ENCODE results near the gene SEC14L6. TPM values are rescaled to one million over a fixed set of nuclear protein-coding genes. Genes with fewer than 3 reads are reported as not detected.

Gene SEC14L6
- total RNA-seq, 2 experiments from 2014 or later, result not detected

- BruUV-seq (replicated peaks), result no TSS peak
- H3K4me2 ChIP-seq (ENCODE audit: low read length), result no peak overlapping the region
- CTCF ChIA-PET (ENCODE audit: unreplicated experiment), result no interaction called here
Measured at GRCh38 chr22:30566125-30566524, 19.6 kb upstream of the SEC14L6 start.

GRCh38 chr22:30565341-30565740, 18.8 kb upstream of the SEC14L6 start:
- Histone ChIP-seq H4K20me1 (ENCODE audit: insufficient read depth, low read length) (no peaks in the 10 kb centered on the region), H3K79me2 (ENCODE audit: insufficient read depth, low read depth, low read length) (no peaks in the 10 kb centered on the region), H3K4me1 (ENCODE audit: insufficient read depth, low read length, poor library complexity, severe bottlenecking) (no peaks in the 10 kb centered on the region), H3K9me3 (ENCODE audit: low read length) (no peaks in the 10 kb centered on the region), H2AFZ (ENCODE audit: low read length) (no peak overlapping the region), H3K9me2 (ENCODE audit: insufficient read depth, low read length) (no peaks in the 10 kb centered on the region), H3K36me3 (ENCODE audit: insufficient read depth, low read length) (no peaks in the 10 kb centered on the region), H3K27ac (ENCODE audit: low read depth, low read length, poor library complexity, severe bottlenecking) (no peak overlapping the region), H3K4me3 (ENCODE audit: low read depth, low read length, poor library complexity, severe bottlenecking) (no peak overlapping the region), H3K4me2 (ENCODE audit: low read length) (no peak overlapping the region)
- no TSS peak for BruUV-seq (replicated peaks)
- no peak for DNase-seq (ENCODE audit: low spot score)
- POLR2A ChIA-PET, result no interaction called here
- no peak for TF ChIP-seq EZH2phosphoT487 (IDR thresholded peaks at IDR 0.05; ENCODE audit: borderline replicate concordance, low read depth, low read length)
- TF ChIP-seq CTCF (conservative IDR thresholded peaks at IDR 0.05; ENCODE audit: low read length), result no peak
- intact Hi-C loops (cut with micrococcal nuclease; ENCODE audit: unreplicated experiment), result no loop called here
- CTCF ChIA-PET (ENCODE audit: unreplicated experiment), result no interaction called here

More at GRCh38 chr22:30566125-30566524, 19.6 kb upstream of the SEC14L6 start:
- Histone ChIP-seq H3K9me2 (ENCODE audit: insufficient read depth, low read length) (no peaks in the 10 kb centered on the region), H3K27ac (ENCODE audit: low read depth, low read length, poor library complexity, severe bottlenecking) (no peak overlapping the region), H3K36me3 (ENCODE audit: insufficient read depth, low read length) (no peaks in the 10 kb centered on the region), H4K20me1 (ENCODE audit: insufficient read depth, low read length) (no peaks in the 10 kb centered on the region), H3K79me2 (ENCODE audit: insufficient read depth, low read depth, low read length) (no peaks in the 10 kb centered on the region), H3K4me1 (ENCODE audit: insufficient read depth, low read length, poor library complexity, severe bottlenecking) (no peaks in the 10 kb centered on the region), H3K9me3 (ENCODE audit: low read length) (no peaks in the 10 kb centered on the region), H2AFZ (ENCODE audit: low read length) (no peak overlapping the region), H3K4me3 (ENCODE audit: low read depth, low read length, poor library complexity, severe bottlenecking) (no peak overlapping the region)
- POLR2A ChIA-PET, result no interaction called here
- no peak for DNase-seq (ENCODE audit: low spot score)
- intact Hi-C loops (cut with micrococcal nuclease; ENCODE audit: unreplicated experiment), result no loop called here
- TF ChIP-seq EZH2phosphoT487 (IDR thresholded peaks at IDR 0.05; ENCODE audit: borderline replicate concordance, low read depth, low read length) (no peak), CTCF (conservative IDR thresholded peaks at IDR 0.05; ENCODE audit: low read length) (no peak)

- BruUV-seq (replicated peaks), result no TSS peak
- Histone ChIP-seq H3K36me3 (ENCODE audit: insufficient read depth, low read length) (no peaks in the 10 kb centered on the region), H4K20me1 (ENCODE audit: insufficient read depth, low read length) (no peaks in the 10 kb centered on the region), H3K4me2 (ENCODE audit: low read length) (no peak overlapping the region), H3K4me1 (ENCODE audit: insufficient read depth, low read length, poor library complexity, severe bottlenecking) (no peaks in the 10 kb centered on the region), H3K79me2 (ENCODE audit: insufficient read depth, low read depth, low read length) (no peaks in the 10 kb centered on the region), H3K27ac (ENCODE audit: low read depth, low read length, poor library complexity, severe bottlenecking) (no peak overlapping the region), H3K9me3 (ENCODE audit: low read length) (no peaks in the 10 kb centered on the region), H3K4me3 (ENCODE audit: low read depth, low read length, poor library complexity, severe bottlenecking) (no peak overlapping the region), H3K9me2 (ENCODE audit: insufficient read depth, low read length) (no peaks in the 10 kb centered on the region), H2AFZ (ENCODE audit: low read length) (no peak overlapping the region)
- ChIA-PET CTCF (ENCODE audit: unreplicated experiment) (no interaction called here), POLR2A (no interaction called here)
- TF ChIP-seq EZH2phosphoT487 (IDR thresholded peaks at IDR 0.05; ENCODE audit: borderline replicate concordance, low read depth, low read length), result no peak
- TF ChIP-seq CTCF (conservative IDR thresholded peaks at IDR 0.05; ENCODE audit: low read length), result no peak
- no peak for DNase-seq (ENCODE audit: low spot score)
- intact Hi-C loops (cut with micrococcal nuclease; ENCODE audit: unreplicated experiment), result no loop called here
Measured at GRCh38 chr22:30564761-30565119, 18.2 kb upstream of the SEC14L6 start.
